ENCODE results near the gene SIDT1.

DNA sequence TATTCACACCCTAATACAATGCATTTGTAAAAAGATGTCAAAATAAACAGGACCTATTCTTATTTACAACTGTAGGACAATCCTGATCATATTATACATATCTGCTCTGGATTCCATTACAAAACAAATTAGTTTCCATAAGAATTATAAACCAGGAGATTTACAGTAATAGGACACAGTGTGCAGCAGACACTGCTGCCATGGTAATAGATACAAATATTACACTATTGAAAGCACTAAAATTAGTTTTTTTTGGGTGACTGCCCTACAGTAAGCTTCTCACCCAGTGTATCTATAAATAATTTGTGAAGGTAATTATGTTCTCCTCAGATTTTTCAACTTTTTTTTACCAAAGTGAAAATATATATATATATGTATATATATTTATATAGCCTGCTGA lies 116.2 kb downstream of the SIDT1 start:
- TF ChIP-seq POLR2A (IDR thresholded peaks at IDR 0.05), result no peak
- TF ChIP-seq, protein P1, sequence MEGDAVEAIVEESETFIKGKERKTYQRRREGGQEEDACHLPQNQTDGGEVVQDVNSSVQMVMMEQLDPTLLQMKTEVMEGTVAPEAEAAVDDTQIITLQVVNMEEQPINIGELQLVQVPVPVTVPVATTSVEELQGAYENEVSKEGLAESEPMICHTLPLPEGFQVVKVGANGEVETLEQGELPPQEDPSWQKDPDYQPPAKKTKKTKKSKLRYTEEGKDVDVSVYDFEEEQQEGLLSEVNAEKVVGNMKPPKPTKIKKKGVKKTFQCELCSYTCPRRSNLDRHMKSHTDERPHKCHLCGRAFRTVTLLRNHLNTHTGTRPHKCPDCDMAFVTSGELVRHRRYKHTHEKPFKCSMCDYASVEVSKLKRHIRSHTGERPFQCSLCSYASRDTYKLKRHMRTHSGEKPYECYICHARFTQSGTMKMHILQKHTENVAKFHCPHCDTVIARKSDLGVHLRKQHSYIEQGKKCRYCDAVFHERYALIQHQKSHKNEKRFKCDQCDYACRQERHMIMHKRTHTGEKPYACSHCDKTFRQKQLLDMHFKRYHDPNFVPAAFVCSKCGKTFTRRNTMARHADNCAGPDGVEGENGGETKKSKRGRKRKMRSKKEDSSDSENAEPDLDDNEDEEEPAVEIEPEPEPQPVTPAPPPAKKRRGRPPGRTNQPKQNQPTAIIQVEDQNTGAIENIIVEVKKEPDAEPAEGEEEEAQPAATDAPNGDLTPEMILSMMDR (IDR thresholded peaks at IDR 0.05), result no peak

Data from heart left ventricle (tissue), 13 donors.